Left ventricle myocardium inferior (tissue), 1 donor: Measurements from ENCODE around the gene GGTA1. TPM values are rescaled to one million over a fixed set of nuclear protein-coding genes. Genes with fewer than 3 reads are reported as not detected.

ENCODE experiments used
- DNase-seq: peaks from one replicate; pipeline ENCODE4 v3.0.0-alpha.2; 2020
- H3K27ac ChIP-seq: fragments of 200-600 bp; replicated peaks from 2 replicates; pipeline ENCODE4 v1.8.0; 2021
- H3K27me3 ChIP-seq: fragments of 200-600 bp; 2 replicates; pipeline ENCODE4 v1.8.0; 2021; ENCODE audit warnings: low read depth
- H3K36me3 ChIP-seq: fragments of 200-600 bp; 2 replicates; pipeline ENCODE4 v1.8.0; 2021
- H3K4me1 ChIP-seq: fragments of 200-600 bp; 2 replicates; pipeline ENCODE4 v1.8.0; 2021
- H3K4me3 ChIP-seq: fragments of 200-600 bp; 2 replicates; pipeline ENCODE4 v1.8.0; 2021; ENCODE audit warnings: mild to moderate bottlenecking, moderate library complexity
- H3K9me3 ChIP-seq: fragments of 200-600 bp; replicated peaks from 2 replicates; pipeline ENCODE4 v1.8.0; 2021
- intact Hi-C: fragments of 100-400 bp; cut with micrococcal nuclease; formaldehyde crosslinking; loops from one replicate; pipeline ENCODE4 v1.11.0; 2022
- total RNA-seq: library from RNA; stranded (reverse); fragmentation: NEBNext Ultra II Directional; extraction: Animal tissue kit (Norgen Biotek cat#: 25700); gene quantifications from one replicate; pipeline ENCODE4 v1.2.1, GENCODE V29; 2021
- TF ChIP-seq, protein P1 (sequence below): fragments of 200-600 bp; IDR thresholded peaks from 2 replicates; pipeline ENCODE4 v1.8.0; 2021; ENCODE audit warnings: antibody characterized with exemption, mild to moderate bottlenecking, borderline replicate concordance
- donor health status: DM: no; HTN: yes; CAD: no; lungs with severe emphysema.

Gene GGTA1
- total RNA-seq, 1 donor from 2014 or later: 34.1 TPM

DNA sequence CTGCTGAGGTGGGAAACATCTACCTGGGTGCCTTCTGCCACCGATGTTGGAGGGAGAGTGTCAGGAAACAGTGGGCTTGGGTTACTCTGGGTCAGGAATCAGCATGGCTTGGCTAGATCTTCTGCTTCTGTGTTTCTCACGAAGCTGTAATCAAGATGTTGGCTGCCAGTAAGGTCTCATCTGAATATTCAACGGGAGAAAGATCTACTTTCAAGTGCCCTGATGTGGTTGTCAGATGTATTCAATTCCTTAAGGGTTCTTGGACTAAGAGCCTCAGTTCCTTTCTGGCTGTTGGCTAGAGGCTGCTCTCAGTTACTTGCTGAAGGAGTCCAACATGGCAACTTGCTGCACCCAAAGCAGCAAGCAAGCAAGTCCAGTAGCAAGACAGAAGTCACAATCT lies 87.7 kb downstream of the GGTA1 start:
- no peak overlapping the region for H3K27ac ChIP-seq
- H3K36me3 ChIP-seq: no peaks in the 10 kb centered on the region
- H3K4me3 ChIP-seq: no peak overlapping the region
- no peak for DNase-seq
- H3K9me3 ChIP-seq: no peaks in the 10 kb centered on the region
- no peaks in the 10 kb centered on the region for H3K4me1 ChIP-seq
- intact Hi-C loops: no loop called here
- no peaks in the 10 kb centered on the region for H3K27me3 ChIP-seq
- TF ChIP-seq, protein P1, sequence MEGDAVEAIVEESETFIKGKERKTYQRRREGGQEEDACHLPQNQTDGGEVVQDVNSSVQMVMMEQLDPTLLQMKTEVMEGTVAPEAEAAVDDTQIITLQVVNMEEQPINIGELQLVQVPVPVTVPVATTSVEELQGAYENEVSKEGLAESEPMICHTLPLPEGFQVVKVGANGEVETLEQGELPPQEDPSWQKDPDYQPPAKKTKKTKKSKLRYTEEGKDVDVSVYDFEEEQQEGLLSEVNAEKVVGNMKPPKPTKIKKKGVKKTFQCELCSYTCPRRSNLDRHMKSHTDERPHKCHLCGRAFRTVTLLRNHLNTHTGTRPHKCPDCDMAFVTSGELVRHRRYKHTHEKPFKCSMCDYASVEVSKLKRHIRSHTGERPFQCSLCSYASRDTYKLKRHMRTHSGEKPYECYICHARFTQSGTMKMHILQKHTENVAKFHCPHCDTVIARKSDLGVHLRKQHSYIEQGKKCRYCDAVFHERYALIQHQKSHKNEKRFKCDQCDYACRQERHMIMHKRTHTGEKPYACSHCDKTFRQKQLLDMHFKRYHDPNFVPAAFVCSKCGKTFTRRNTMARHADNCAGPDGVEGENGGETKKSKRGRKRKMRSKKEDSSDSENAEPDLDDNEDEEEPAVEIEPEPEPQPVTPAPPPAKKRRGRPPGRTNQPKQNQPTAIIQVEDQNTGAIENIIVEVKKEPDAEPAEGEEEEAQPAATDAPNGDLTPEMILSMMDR: no peak

DNA sequence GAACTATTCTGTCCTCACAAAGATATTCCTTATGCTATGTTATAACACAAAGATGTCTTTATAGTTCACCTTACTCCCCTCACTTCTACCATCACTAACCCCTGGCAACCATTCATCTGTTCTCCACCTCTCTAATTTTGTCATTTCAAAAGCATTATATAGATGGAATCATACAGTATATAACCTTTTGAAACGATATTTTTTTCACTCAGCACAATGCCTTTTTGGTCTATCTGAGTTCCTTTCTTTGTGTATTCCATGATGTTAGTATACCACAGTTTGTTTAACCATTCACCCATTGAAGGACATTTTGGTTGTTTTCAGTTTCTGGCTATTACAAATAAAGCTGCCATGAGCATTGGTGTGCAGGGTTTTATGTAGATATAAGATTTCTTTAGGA lies 93.7 kb downstream of the GGTA1 start:
- TF ChIP-seq, protein P1: no peak
- H3K27ac ChIP-seq: no peak overlapping the region
- intact Hi-C loops: no loop called here
- H3K9me3 ChIP-seq: peaks cover 6% of the 10 kb centered on the region
- DNase-seq: no peak
- no peaks in the 10 kb centered on the region for H3K27me3 ChIP-seq
- H3K36me3 ChIP-seq: no peaks in the 10 kb centered on the region
- no peak overlapping the region for H3K4me3 ChIP-seq
- H3K4me1 ChIP-seq: no peaks in the 10 kb centered on the region

Other genes starting within 250 kb of the GGTA1 start
- gene GSN, start 231.7 kb downstream of the GGTA1 start, total RNA-seq: 758 TPM
- gene STOM, start 129.6 kb downstream of the GGTA1 start, total RNA-seq: 165 TPM
- 50.7 TPM for gene DAB2IP, start 151.8 kb upstream of the GGTA1 start, total RNA-seq